ENCODE measurements around the gene ECI1. TPM values are rescaled to one million over a fixed set of nuclear protein-coding genes. Genes with fewer than 3 reads are reported as not detected.
A peak's percentile ranks its signal among the peaks of the same experiment; 100 is the strongest.
"Not testable (repeated sequence)": the region's sequence is repeated elsewhere in the genome, so short reads cannot be mapped to it uniquely, and the experiment has no call there.

ECI1 gene
- total RNA-seq, 1 donor from 2014 or later, result 39.7 TPM

DNA sequence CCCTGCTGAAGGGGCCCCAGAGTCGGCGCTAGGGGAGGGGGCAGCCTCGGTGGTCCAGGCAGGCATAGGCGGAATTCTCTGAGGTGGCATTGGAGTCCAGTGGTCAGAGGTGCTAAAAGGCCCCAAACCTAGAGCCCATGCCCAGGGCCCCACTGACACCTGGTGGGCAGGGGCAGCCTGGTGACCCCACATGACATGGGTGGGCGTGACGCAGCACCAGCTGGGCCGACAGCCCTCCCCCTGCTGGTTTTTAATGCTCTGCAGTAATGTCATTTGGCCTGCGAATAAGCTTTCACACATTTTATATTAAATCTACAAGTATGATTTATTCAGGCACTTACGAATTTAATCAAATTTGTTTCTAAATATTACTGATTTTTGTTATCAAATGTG lies 18.7 kb upstream of the ECI1 start:
- no peak for DNase-seq (ENCODE audit: low spot score)
- peaks cover 13% of the 10 kb centered on the region for H3K4me1 ChIP-seq
- peaks cover 39% of the 10 kb centered on the region for H4K20me1 ChIP-seq (ENCODE audit: low read depth)
- H3K9me3 Mint-ChIP-seq, result no peaks in the 10 kb centered on the region
- peaks cover 47% of the 10 kb centered on the region for H3K79me2 ChIP-seq (ENCODE audit: low read depth)
- H3K36me3 Mint-ChIP-seq, result peaks cover 8% of the 10 kb centered on the region
- peaks cover 23% of the 10 kb centered on the region for H3K4me1 Mint-ChIP-seq
- H3K27me3 Mint-ChIP-seq (ENCODE audit: insufficient read depth, low read depth), result peaks cover 6% of the 10 kb centered on the region
- H3K9ac ChIP-seq, result no peak overlapping the region
- TF ChIP-seq EZH2 (IDR thresholded peaks at IDR 0.05) (no peak), EZH2phosphoT487 (IDR thresholded peaks at IDR 0.05) (no peak)
- TF ChIP-seq, protein P1, sequence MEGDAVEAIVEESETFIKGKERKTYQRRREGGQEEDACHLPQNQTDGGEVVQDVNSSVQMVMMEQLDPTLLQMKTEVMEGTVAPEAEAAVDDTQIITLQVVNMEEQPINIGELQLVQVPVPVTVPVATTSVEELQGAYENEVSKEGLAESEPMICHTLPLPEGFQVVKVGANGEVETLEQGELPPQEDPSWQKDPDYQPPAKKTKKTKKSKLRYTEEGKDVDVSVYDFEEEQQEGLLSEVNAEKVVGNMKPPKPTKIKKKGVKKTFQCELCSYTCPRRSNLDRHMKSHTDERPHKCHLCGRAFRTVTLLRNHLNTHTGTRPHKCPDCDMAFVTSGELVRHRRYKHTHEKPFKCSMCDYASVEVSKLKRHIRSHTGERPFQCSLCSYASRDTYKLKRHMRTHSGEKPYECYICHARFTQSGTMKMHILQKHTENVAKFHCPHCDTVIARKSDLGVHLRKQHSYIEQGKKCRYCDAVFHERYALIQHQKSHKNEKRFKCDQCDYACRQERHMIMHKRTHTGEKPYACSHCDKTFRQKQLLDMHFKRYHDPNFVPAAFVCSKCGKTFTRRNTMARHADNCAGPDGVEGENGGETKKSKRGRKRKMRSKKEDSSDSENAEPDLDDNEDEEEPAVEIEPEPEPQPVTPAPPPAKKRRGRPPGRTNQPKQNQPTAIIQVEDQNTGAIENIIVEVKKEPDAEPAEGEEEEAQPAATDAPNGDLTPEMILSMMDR (IDR thresholded peaks at IDR 0.05), result no peak
- no peak overlapping the region for H3K4me2 ChIP-seq
- peak overlapping the region; percentile 96 for H3K4me3 Mint-ChIP-seq
- no peak overlapping the region for H3K27ac Mint-ChIP-seq
- H3K4me3 ChIP-seq, result no peak overlapping the region
- H3K36me3 ChIP-seq, result no peaks in the 10 kb centered on the region
- no peaks in the 10 kb centered on the region for H3K9me3 ChIP-seq (ENCODE audit: low read depth)
- H3F3A ChIP-seq (ENCODE audit: low read depth), result peaks cover 12% of the 10 kb centered on the region
- no peak overlapping the region for H3K27ac ChIP-seq
- no peak overlapping the region for H2AFZ ChIP-seq (replicated peaks)
- H3K27me3 ChIP-seq, result no peaks in the 10 kb centered on the region

DNA sequence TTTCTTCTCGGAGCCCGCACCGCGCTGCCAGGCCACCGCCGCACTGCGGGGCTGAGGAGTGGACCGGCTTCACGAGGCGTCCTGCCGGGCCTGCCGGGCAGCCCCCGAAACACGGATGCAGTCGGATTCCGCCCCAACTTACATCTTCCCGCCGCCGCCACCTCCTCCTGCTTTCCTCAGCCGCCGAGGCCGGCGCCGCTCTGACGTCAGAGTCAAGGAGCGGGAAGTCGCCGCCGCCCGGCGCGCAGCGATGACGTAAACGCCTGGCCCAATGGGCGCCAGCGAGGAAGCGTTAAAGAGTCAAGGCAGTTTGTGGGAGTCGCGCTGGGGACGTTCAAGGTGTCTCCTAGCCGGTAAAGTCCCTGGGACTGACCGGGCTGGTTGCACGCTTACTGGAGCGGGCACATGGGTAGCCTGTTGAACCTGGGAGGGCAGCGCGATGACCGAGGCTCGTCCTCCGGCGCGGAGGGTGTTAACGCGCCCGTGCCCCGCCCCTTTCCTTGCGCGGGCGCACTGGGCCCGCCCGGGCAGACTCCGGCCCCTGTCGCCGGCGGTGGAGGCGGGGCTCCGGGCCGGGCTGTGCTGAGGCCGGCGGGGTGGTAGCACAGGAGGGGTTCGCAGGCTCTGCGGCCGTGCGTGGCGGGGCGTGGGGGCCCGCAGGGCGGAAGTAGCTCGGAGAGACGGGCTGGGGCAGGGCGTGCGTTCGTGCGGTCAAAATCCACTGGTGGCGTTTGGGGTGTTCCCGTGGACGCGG lies 16.7 kb upstream of the ECI1 start, which contains the start of gene RNPS1:
RNPS1 (minus strand) TSS at position 214 of the 754 bp plus-strand sequence. CDS start 3,483 bp downstream, outside the sequence.
- H3K4me2 ChIP-seq, result peak within 1 kb of the TSS; percentile 78
- peak within 1 kb of the TSS; percentile 86 for H3K4me3 ChIP-seq
- peak within 1 kb of the TSS; percentile 100 for H3K9ac ChIP-seq
- Mint-ChIP-seq H3K4me3 (peak within 1 kb of the TSS; percentile 96), H3K9me3 (no peaks in the 10 kb centered on the region), H3K36me3 (peaks cover 10% of the 10 kb centered on the region), H3K27me3 (ENCODE audit: insufficient read depth, low read depth) (peaks cover 6% of the 10 kb centered on the region), H3K4me1 (peaks cover 26% of the 10 kb centered on the region), H3K27ac (peak within 1 kb of the TSS; percentile 97)
- no peaks in the 10 kb centered on the region for H3K36me3 ChIP-seq
- H3K9me3 ChIP-seq (ENCODE audit: low read depth), result no peaks in the 10 kb centered on the region
- peaks cover 67% of the 10 kb centered on the region for H3K79me2 ChIP-seq (ENCODE audit: low read depth)
- no peak for TF ChIP-seq EZH2phosphoT487 (IDR thresholded peaks at IDR 0.05)
- TF ChIP-seq, protein P1 (IDR thresholded peaks at IDR 0.05), result no peak
- no peak for TF ChIP-seq EZH2 (IDR thresholded peaks at IDR 0.05)
- no peaks in the 10 kb centered on the region for H3K27me3 ChIP-seq
- H4K20me1 ChIP-seq (ENCODE audit: low read depth), result peaks cover 58% of the 10 kb centered on the region
- peak; percentile 99 for DNase-seq (ENCODE audit: low spot score)
- H3F3A ChIP-seq (ENCODE audit: low read depth), result peaks cover 12% of the 10 kb centered on the region
- peak within 1 kb of the TSS; percentile 97 for H3K27ac ChIP-seq
- H2AFZ ChIP-seq (replicated peaks), result peak within 1 kb of the TSS; percentile 100
- peaks cover 13% of the 10 kb centered on the region for H3K4me1 ChIP-seq

DNA sequence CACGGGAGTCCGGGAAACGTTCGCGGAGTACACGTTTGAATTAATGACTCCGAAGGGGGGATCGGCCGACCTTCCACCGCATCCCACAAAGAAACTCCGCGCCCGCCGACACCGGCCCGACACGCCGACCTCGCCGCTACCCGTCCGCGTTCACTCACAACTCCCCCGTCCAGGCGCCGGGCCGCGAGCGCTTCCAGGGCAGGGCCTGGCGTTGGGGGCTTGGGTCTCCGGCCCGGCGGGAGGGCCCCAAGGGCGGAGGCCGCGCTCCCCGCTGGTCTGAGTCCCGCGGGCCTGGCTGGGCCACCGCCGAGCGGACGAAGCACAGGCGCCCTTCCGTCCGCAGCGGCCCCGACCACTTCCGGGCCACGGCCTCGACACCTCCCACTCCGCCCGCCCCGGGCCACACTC lies 16.1 kb upstream of the ECI1 start:
- Histone ChIP-seq H3K4me2 (peak overlapping the region; percentile 78), H3K9ac (peak overlapping the region; percentile 100), H2AFZ (replicated peaks) (peak overlapping the region; percentile 100), H4K20me1 (ENCODE audit: low read depth) (peaks cover 64% of the 10 kb centered on the region), H3K27ac (peak overlapping the region; percentile 97), H3K4me3 (peak overlapping the region; percentile 86), H3K79me2 (ENCODE audit: low read depth) (peaks cover 73% of the 10 kb centered on the region), H3K4me1 (peaks cover 13% of the 10 kb centered on the region), H3F3A (ENCODE audit: low read depth) (peaks cover 14% of the 10 kb centered on the region)
- H3K36me3 Mint-ChIP-seq, result peaks cover 14% of the 10 kb centered on the region
- peaks cover 26% of the 10 kb centered on the region for H3K4me1 Mint-ChIP-seq
- not testable (repeated sequence) for H3K36me3 ChIP-seq; DNase-seq (ENCODE audit: low spot score); H3K27me3 Mint-ChIP-seq (ENCODE audit: insufficient read depth, low read depth); H3K27me3 ChIP-seq; H3K9me3 ChIP-seq (ENCODE audit: low read depth); H3K9me3 Mint-ChIP-seq
- H3K4me3 Mint-ChIP-seq, result peak overlapping the region; percentile 96
- H3K27ac Mint-ChIP-seq, result peak overlapping the region; percentile 50

DNA sequence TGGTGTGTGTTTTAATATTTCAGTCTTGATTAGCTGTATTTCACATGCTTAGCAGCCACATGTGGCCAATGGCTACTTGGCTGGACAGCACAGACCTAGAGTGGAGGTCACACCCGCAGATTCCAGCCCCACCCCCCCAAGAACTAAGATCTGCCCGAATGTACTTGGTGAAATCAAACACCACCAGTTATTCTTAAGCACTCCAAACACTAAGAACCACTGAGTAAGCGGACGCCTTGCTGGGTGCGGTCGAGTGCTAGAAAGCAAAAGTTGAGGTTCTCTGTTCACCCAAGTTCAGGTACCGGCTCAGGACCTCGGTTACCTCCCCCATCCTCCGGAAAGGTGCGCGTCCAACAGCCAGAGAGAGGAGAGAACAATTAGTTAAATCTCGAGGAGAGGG lies 15.5 kb upstream of the ECI1 start:
- Histone ChIP-seq H3K9ac (peak overlapping the region; percentile 100), H3K4me2 (peak overlapping the region; percentile 78), H3K4me3 (peak overlapping the region; percentile 86), H3F3A (ENCODE audit: low read depth) (peaks cover 15% of the 10 kb centered on the region), H4K20me1 (ENCODE audit: low read depth) (peaks cover 70% of the 10 kb centered on the region), H3K4me1 (peaks cover 13% of the 10 kb centered on the region), H3K79me2 (ENCODE audit: low read depth) (peaks cover 79% of the 10 kb centered on the region)
- H3K9me3 Mint-ChIP-seq; H3K9me3 ChIP-seq (ENCODE audit: low read depth); H2AFZ ChIP-seq (replicated peaks); H3K27me3 Mint-ChIP-seq (ENCODE audit: insufficient read depth, low read depth); H3K27ac ChIP-seq; H3K27me3 ChIP-seq; H3K36me3 ChIP-seq: not testable (repeated sequence)
- peak overlapping the region; percentile 51 for H3K27ac Mint-ChIP-seq
- DNase-seq (ENCODE audit: low spot score), result peak; percentile 26
- peaks cover 21% of the 10 kb centered on the region for H3K36me3 Mint-ChIP-seq
- peaks cover 26% of the 10 kb centered on the region for H3K4me1 Mint-ChIP-seq
- H3K4me3 Mint-ChIP-seq, result peak overlapping the region; percentile 96

DNA sequence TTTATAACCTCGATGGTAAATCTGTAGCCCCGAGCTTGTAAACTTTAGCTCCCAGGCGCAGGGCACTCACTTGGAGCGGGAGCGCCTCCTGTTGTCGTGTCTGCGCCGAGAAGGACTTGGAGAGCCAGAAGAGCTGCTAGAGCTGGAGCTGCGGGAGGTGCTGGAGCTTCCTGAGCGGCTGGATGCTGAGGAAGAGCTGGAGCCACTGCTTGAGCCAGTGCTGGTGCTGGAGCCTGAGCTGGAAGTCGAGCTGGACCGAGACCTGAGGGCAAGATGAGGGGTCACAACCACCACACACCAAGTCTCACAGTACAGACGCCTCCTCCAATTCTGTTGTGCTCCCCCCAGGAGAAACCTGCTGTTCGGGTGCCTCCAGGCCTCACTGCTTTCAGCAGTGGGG lies 11.6 kb upstream of the ECI1 start:
- H3K4me1 Mint-ChIP-seq, result peaks cover 19% of the 10 kb centered on the region
- H2AFZ ChIP-seq (replicated peaks); H3K9ac ChIP-seq; H3K4me1 ChIP-seq; DNase-seq (ENCODE audit: low spot score); H3K27me3 ChIP-seq; H3K4me2 ChIP-seq; H3K9me3 Mint-ChIP-seq; H3K9me3 ChIP-seq (ENCODE audit: low read depth); H3K27ac ChIP-seq; H3K27ac Mint-ChIP-seq; H3K27me3 Mint-ChIP-seq (ENCODE audit: insufficient read depth, low read depth); H3K4me3 Mint-ChIP-seq; H3K4me3 ChIP-seq: not testable (repeated sequence)
- Histone ChIP-seq H3K36me3 (peaks cover 23% of the 10 kb centered on the region), H4K20me1 (ENCODE audit: low read depth) (peaks cover 86% of the 10 kb centered on the region), H3F3A (ENCODE audit: low read depth) (peaks cover 18% of the 10 kb centered on the region), H3K79me2 (ENCODE audit: low read depth) (peaks cover 97% of the 10 kb centered on the region)
- peaks cover 35% of the 10 kb centered on the region for H3K36me3 Mint-ChIP-seq

Measured in neural progenitor cell (in vitro differentiated cells).